ENCODE measurements around the gene ZNF17. TPM values are rescaled to one million over a fixed set of nuclear protein-coding genes. Genes with fewer than 3 reads are reported as not detected.

The ZNF17 gene
- total RNA-seq, 4 donors from 2014 or later: 4.4 to 12.6 (median 6.2) TPM

DNA sequence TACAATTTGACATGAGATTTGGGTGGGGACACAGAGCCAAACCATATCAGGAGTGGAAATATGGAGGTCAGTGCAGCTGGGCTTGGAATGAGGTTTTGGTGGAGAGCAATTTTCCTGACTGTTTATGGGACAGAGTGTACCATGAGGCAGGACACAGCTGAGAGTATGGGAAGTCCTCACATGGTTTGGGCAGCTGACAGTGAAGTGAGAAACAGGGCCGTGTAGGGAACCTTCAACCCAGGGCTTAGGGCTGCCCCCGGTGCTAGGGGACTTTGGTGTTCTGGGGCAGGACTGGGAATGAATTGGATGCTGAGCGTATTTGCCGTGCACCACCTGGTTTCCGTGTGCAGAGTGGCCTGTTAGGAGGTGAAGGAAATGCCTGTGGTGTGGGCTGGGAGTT is 15.3 kb upstream of the ZNF17 start:
- H3K36me3 ChIP-seq: peaks cover 21 to 79% (median 34%) of the 10 kb centered on the region in 3 donors
- H3K4me1 ChIP-seq: peaks cover 5 to 11% (median 6%) of the 10 kb centered on the region in 3 donors
- WGBS, 2 donors: 72 to 92% methylated on average over 3 to 5 of the region's 5 CpGs
- H3K27me3 ChIP-seq: no peaks in the 10 kb centered on the region
- intact Hi-C loops (cut with DNase I): no loop called here
- TF ChIP-seq, protein P1, sequence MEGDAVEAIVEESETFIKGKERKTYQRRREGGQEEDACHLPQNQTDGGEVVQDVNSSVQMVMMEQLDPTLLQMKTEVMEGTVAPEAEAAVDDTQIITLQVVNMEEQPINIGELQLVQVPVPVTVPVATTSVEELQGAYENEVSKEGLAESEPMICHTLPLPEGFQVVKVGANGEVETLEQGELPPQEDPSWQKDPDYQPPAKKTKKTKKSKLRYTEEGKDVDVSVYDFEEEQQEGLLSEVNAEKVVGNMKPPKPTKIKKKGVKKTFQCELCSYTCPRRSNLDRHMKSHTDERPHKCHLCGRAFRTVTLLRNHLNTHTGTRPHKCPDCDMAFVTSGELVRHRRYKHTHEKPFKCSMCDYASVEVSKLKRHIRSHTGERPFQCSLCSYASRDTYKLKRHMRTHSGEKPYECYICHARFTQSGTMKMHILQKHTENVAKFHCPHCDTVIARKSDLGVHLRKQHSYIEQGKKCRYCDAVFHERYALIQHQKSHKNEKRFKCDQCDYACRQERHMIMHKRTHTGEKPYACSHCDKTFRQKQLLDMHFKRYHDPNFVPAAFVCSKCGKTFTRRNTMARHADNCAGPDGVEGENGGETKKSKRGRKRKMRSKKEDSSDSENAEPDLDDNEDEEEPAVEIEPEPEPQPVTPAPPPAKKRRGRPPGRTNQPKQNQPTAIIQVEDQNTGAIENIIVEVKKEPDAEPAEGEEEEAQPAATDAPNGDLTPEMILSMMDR (IDR thresholded peaks at IDR 0.05): no peak
- no peak for TF ChIP-seq POLR2A (IDR thresholded peaks at IDR 0.05)
- H3K27ac ChIP-seq: no peak overlapping the region
- H3K4me3 ChIP-seq: no peak overlapping the region
- H3K9me3 ChIP-seq: peaks cover 0 to 64% (median 24%) of the 10 kb centered on the region in 3 donors
- DNase-seq: no peak

DNA sequence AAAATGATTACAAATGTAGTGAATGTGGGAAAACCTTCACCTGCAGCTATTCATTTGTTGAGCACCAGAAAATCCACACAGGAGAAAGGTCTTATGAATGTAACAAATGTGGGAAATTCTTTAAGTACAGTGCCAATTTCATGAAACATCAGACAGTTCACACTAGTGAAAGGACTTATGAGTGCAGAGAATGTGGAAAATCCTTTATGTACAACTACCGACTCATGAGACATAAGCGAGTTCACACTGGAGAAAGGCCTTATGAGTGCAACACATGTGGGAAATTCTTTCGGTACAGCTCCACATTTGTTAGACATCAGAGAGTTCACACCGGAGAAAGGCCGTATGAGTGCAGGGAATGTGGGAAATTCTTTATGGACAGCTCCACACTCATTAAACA is 12.1 kb upstream of the ZNF17 start:
- WGBS, 2 donors: 94% methylated on average over 5 of the region's 5 CpGs
- intact Hi-C loops (cut with DNase I): no loop called here
- TF ChIP-seq POLR2A (IDR thresholded peaks at IDR 0.05): no peak
- TF ChIP-seq, protein P1 (IDR thresholded peaks at IDR 0.05): no peak
- Histone ChIP-seq H3K36me3 (peaks cover 21 to 88% (median 29%) of the 10 kb centered on the region in 3 donors), H3K27me3 (no peaks in the 10 kb centered on the region), H3K27ac (no peak overlapping the region), H3K9me3 (peaks cover 0 to 91% (median 24%) of the 10 kb centered on the region in 3 donors), H3K4me3 (peak overlapping the region in 1 of 4 donors; percentile 18), H3K4me1 (no peaks in the 10 kb centered on the region)
- DNase-seq: no peak

- Histone ChIP-seq H3K27ac (no peak overlapping the region), H3K36me3 (peaks cover 0 to 38% (median 0%) of the 10 kb centered on the region in 3 donors), H3K4me1 (no peaks in the 10 kb centered on the region), H3K9me3 (peaks cover 0 to 45% (median 0%) of the 10 kb centered on the region in 3 donors), H3K27me3 (no peaks in the 10 kb centered on the region), H3K4me3 (no peak overlapping the region)
- intact Hi-C loops (cut with DNase I): no loop called here
- no peak for TF ChIP-seq POLR2A (IDR thresholded peaks at IDR 0.05)
- TF ChIP-seq, protein P1 (IDR thresholded peaks at IDR 0.05): no peak
- 76 to 86% methylated on average over 4 to 5 of the region's 9 CpGs for WGBS, 2 donors
- DNase-seq: no peak
Observed at GRCh38 chr19:57403737-57404563, 7.0 kb upstream of the ZNF17 start.

DNA sequence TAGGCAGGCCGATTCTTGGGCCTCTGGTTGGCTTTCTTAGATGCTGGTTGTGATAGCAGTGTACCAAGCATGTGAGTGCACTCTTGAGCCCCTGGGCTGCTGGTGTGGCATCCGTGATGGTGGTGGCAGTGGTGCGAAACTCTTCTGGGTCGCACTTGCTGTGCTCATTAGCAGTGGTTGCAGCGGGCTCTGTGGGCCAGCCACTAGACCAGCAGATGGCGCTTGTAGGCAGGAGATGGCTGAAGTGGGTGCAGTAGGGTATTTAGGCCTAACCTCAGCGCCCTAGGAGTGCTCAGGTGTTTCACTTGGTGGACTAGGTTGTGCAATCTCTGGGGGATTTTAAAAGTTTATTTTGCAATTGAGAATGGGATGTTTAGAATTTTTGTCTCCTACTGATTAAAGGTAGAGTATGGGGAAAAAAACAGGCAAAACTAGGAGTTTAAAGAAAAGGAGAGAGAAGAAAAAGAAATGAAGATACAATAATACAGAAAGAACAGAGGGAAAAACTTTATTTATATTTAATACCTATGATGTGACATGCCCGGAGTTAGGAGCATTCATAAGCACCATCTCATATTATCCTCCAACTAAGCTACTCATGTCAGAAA is 4.3 kb upstream of the ZNF17 start:
- Histone ChIP-seq H3K36me3 (peaks cover 0 to 11% (median 0%) of the 10 kb centered on the region in 3 donors), H3K27ac (no peak overlapping the region), H3K4me1 (peaks cover 0 to 9% (median 3%) of the 10 kb centered on the region in 3 donors), H3K9me3 (peaks cover 0 to 19% (median 0%) of the 10 kb centered on the region in 3 donors), H3K27me3 (no peaks in the 10 kb centered on the region), H3K4me3 (no peak overlapping the region)
- WGBS, 2 donors: 13 to 26% methylated on average over 2 to 4 of the region's 8 CpGs
- TF ChIP-seq POLR2A (IDR thresholded peaks at IDR 0.05): no peak
- TF ChIP-seq, protein P1 (IDR thresholded peaks at IDR 0.05): peak; percentile 25 to 71 (median 45)
- intact Hi-C loops (cut with DNase I): no loop called here
- no peak for DNase-seq

GRCh38 chr19:57419439-57419838 is 8.5 kb downstream of the ZNF17 start:
- TF ChIP-seq, protein P1 (IDR thresholded peaks at IDR 0.05): no peak
- TF ChIP-seq POLR2A (IDR thresholded peaks at IDR 0.05): no peak
- Histone ChIP-seq H3K9me3 (peaks cover 0 to 96% (median 55%) of the 10 kb centered on the region in 3 donors), H3K27ac (no peak overlapping the region), H3K4me3 (peak overlapping the region in 1 of 4 donors; percentile 18), H3K27me3 (no peaks in the 10 kb centered on the region), H3K36me3 (peaks cover 22 to 90% (median 36%) of the 10 kb centered on the region in 3 donors), H3K4me1 (no peaks in the 10 kb centered on the region)
- DNase-seq: no peak
- 89 to 93% methylated on average over 2 to 4 of the region's 4 CpGs for WGBS, 2 donors
- intact Hi-C loops (cut with DNase I): no loop called here
